Measurements from ENCODE around the gene UCHL3.
"Not testable (repeated sequence)": the region's sequence is repeated elsewhere in the genome, so short reads cannot be mapped to it uniquely, and the experiment has no call there.

GRCh38 chr13:75545386-75545785 is 4.2 kb upstream of the UCHL3 start:
- TF ChIP-seq, protein P1, sequence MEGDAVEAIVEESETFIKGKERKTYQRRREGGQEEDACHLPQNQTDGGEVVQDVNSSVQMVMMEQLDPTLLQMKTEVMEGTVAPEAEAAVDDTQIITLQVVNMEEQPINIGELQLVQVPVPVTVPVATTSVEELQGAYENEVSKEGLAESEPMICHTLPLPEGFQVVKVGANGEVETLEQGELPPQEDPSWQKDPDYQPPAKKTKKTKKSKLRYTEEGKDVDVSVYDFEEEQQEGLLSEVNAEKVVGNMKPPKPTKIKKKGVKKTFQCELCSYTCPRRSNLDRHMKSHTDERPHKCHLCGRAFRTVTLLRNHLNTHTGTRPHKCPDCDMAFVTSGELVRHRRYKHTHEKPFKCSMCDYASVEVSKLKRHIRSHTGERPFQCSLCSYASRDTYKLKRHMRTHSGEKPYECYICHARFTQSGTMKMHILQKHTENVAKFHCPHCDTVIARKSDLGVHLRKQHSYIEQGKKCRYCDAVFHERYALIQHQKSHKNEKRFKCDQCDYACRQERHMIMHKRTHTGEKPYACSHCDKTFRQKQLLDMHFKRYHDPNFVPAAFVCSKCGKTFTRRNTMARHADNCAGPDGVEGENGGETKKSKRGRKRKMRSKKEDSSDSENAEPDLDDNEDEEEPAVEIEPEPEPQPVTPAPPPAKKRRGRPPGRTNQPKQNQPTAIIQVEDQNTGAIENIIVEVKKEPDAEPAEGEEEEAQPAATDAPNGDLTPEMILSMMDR (IDR thresholded peaks at IDR 0.05) = not testable (repeated sequence)
- not testable (repeated sequence) for TF ChIP-seq POLR2A (IDR thresholded peaks at IDR 0.05)

Measured in prostate gland (tissue), 2 donors.